SK-N-SH (cell line): Measurements from ENCODE around the gene RGS7. TPM values are rescaled to one million over a fixed set of nuclear protein-coding genes. Genes with fewer than 3 reads are reported as not detected.

Experiments used
- CTCF ChIA-PET: fragments of 300-600, 350-600 bp; formaldehyde crosslinking; extraction: SDS; loops from one replicate; lab custom pipeline; 2021; lab: Yijun Ruan, JAX
- POLR2A ChIA-PET: fragments of 350-600 bp; sonication (Branson Sonifier 250); formaldehyde crosslinking; extraction: SDS; loops from one replicate; lab custom pipeline; 2020; ENCODE audit warnings: antibody characterized with exemption, inconsistent platforms; lab: Yijun Ruan, JAX
- DNase-seq: peaks from one replicate; pipeline ENCODE4 v3.0.0; 2012
- H2AFZ ChIP-seq: fragments of 200-600 bp; sonication (generic); 2 replicates; pipeline ENCODE4 v1.8.1; 2016; ENCODE audit warnings: antibody characterized with exemption, mild to moderate bottlenecking, low read depth
- H3F3A ChIP-seq: fragments of 200-600 bp; sonication (generic); replicated peaks from 2 replicates; pipeline ENCODE3; 2016; ENCODE audit warnings: antibody characterized with exemption, mild to moderate bottlenecking; ENCODE audit not compliant: insufficient read depth
- H3K27ac ChIP-seq, 2 experiments: fragments of 200-500 bp in 1 of 2; fragments of 200-600 bp in 1 of 2; sonication (Bioruptor generic) in 1 of 2; sonication (generic), shearing (Covaris generic) in 1 of 2; 2 replicates each; pipeline versions ENCODE4 v1.5.1 to v1.6.1; 2014 to 2016; ENCODE audit warnings: low read depth in 2 of 2, inconsistent platforms in 1 of 2, low read length in 1 of 2, mild to moderate bottlenecking in 1 of 2, mixed read lengths in 1 of 2
- H3K27me3 ChIP-seq: fragments of 200-600 bp; sonication (generic), shearing (Covaris generic); 2 replicates; pipeline ENCODE4 v1.6.1; 2016; ENCODE audit warnings: mixed run types; ENCODE audit not compliant: insufficient read depth
- H3K36me3 ChIP-seq, 2 experiments: fragments of 200-500 bp in 1 of 2; fragments of 200-600 bp in 1 of 2; sonication (Bioruptor generic) in 1 of 2; sonication (generic) in 1 of 2; replicated peaks in 1 of 2; 2 replicates each; pipeline versions ENCODE3 to v1.5.1; 2014 to 2016; ENCODE audit warnings: low read length in 1 of 2, mild to moderate bottlenecking in 1 of 2; ENCODE audit not compliant: insufficient read depth in 2 of 2, control insufficient read depth in 1 of 2
- H3K4me1 ChIP-seq, 2 experiments: fragments of 200-500 bp in 1 of 2; fragments of 200-600 bp in 1 of 2; sonication (Bioruptor generic) in 1 of 2; sonication (generic), shearing (Covaris generic) in 1 of 2; 2 replicates each; pipeline versions ENCODE4 v1.5.1 to v1.6.1; 2014 to 2016; ENCODE audit warnings: low read depth in 1 of 2, low read length in 1 of 2, mixed run types in 1 of 2; ENCODE audit not compliant: insufficient read depth in 2 of 2, control insufficient read depth in 1 of 2
- H3K4me2 ChIP-seq: fragments of 200-600 bp; sonication (generic), shearing (Covaris generic); 2 replicates; pipeline ENCODE4 v1.6.1; 2017; ENCODE audit warnings: mixed run types
- H3K4me3 ChIP-seq, 2 experiments: fragments of 200-500 bp in 1 of 2; fragments of 200-600 bp in 1 of 2; sonication (Bioruptor generic) in 1 of 2; sonication (generic), shearing (Covaris generic) in 1 of 2; 2 replicates each; pipeline versions ENCODE4 v1.5.1 to v1.8.1; 2014 to 2016; ENCODE audit warnings: low read depth in 2 of 2, inconsistent platforms in 1 of 2, low read length in 1 of 2, mild to moderate bottlenecking in 1 of 2, mixed read lengths in 1 of 2, moderate library complexity in 1 of 2
- H3K79me2 ChIP-seq: fragments of 200-600 bp; sonication (generic); 2 replicates; pipeline ENCODE4 v1.8.1; 2017; ENCODE audit warnings: mild to moderate bottlenecking; ENCODE audit not compliant: insufficient read depth
- H3K9ac ChIP-seq: fragments of 200-600 bp; sonication (generic); 2 replicates; pipeline ENCODE4 v1.6.1; 2017; ENCODE audit warnings: mixed run types
- H3K9me2 ChIP-seq: fragments of 200-600 bp; sonication (generic); 2 replicates; pipeline ENCODE4 v1.6.1; 2017; ENCODE audit warnings: mixed run types
- H3K9me3 ChIP-seq: fragments of 200-600 bp; sonication (generic); 2 replicates; pipeline ENCODE4 v1.6.1; 2017; ENCODE audit warnings: mixed run types, mild to moderate bottlenecking, moderate library complexity
- H4K20me1 ChIP-seq: fragments of 200-600 bp; sonication (generic); 2 replicates; pipeline ENCODE4 v1.6.1; 2017; ENCODE audit warnings: mild to moderate bottlenecking, mixed run types; ENCODE audit not compliant: insufficient read depth
- CHD2 ChIP-seq: fragments of 150-350 bp; IDR thresholded peaks from 2 replicates; pipeline ENCODE4 v1.6.1; 2018; ENCODE audit warnings: low read length; ENCODE audit not compliant: partially characterized antibody
- CTCF ChIP-seq: fragments of 200-600 bp; sonication (generic); IDR thresholded peaks from 2 replicates; pipeline ENCODE4 v1.6.1; 2017; ENCODE audit warnings: antibody characterized with exemption, mild to moderate bottlenecking, moderate library complexity
- ELF1 ChIP-seq: IDR thresholded peaks from 2 replicates; pipeline ENCODE4 v1.4.0; 2012
- EP300 ChIP-seq, 2 experiments: IDR thresholded peaks; 2 replicates each; pipeline versions ENCODE4 v1.4.0 to v1.6.1; 2012; ENCODE audit warnings: borderline replicate concordance in 1 of 2, low read depth in 1 of 2, low read length in 1 of 2
- EZH2phosphoT487 ChIP-seq: fragments of 200-600 bp; sonication (generic); IDR thresholded peaks from 2 replicates; pipeline ENCODE4 v1.6.1; 2017; ENCODE audit warnings: low read depth, mixed run types, mild to moderate bottlenecking, antibody characterized with exemption, moderate library complexity, borderline replicate concordance
- FOXJ3 ChIP-seq: sonication (generic); formaldehyde crosslinking; IDR thresholded peaks from 2 replicates; pipeline ENCODE4 v1.5.1; 2020; ENCODE audit warnings: mild to moderate bottlenecking, missing genetic modification reagents
- FOXM1 ChIP-seq: IDR thresholded peaks from 2 replicates; pipeline ENCODE4 v1.4.0; 2012; ENCODE audit warnings: low read depth, mild to moderate bottlenecking
- GATA2 ChIP-seq: sonication (generic); formaldehyde crosslinking; IDR thresholded peaks from 2 replicates; pipeline ENCODE4 v1.5.0; 2020; ENCODE audit warnings: mild to moderate bottlenecking, missing genetic modification reagents
- IRF3 ChIP-seq: fragments of 150-350 bp; IDR thresholded peaks from 2 replicates; pipeline ENCODE4 v1.6.1; 2016; ENCODE audit warnings: mild to moderate bottlenecking, low read depth, low read length
- JUND ChIP-seq: IDR thresholded peaks from 2 replicates; pipeline ENCODE4 v1.4.0; 2012
- MAX ChIP-seq: IDR thresholded peaks from 2 replicates; pipeline ENCODE4 v1.4.0; 2012; ENCODE audit warnings: low read depth
- MEF2A ChIP-seq: IDR thresholded peaks from 2 replicates; pipeline ENCODE4 v1.4.0; 2012; ENCODE audit warnings: low read depth, borderline replicate concordance
- NFIC ChIP-seq: IDR thresholded peaks from 2 replicates; pipeline ENCODE4 v1.4.0; 2012; ENCODE audit warnings: borderline replicate concordance
- PBX3 ChIP-seq: IDR thresholded peaks from 2 replicates; pipeline ENCODE4; 2012
- RAD21 ChIP-seq: IDR thresholded peaks from 2 replicates; pipeline ENCODE4 v1.6.1; 2012; ENCODE audit warnings: mild to moderate bottlenecking, low read length
- RCOR1 ChIP-seq: fragments of 150-350 bp; IDR thresholded peaks from 2 replicates; pipeline ENCODE4 v1.6.1; 2017; ENCODE audit warnings: antibody characterized with exemption, low read length
- RFX5 ChIP-seq: IDR thresholded peaks from 2 replicates; pipeline ENCODE4 v1.6.1; 2012; ENCODE audit warnings: mild to moderate bottlenecking, improper control_type of control experiment, low read length
- SMC3 ChIP-seq: IDR thresholded peaks from 2 replicates; pipeline ENCODE4 v1.6.1; 2012; ENCODE audit warnings: low read depth, low read length, improper control_type of control experiment
- YY1 ChIP-seq: IDR thresholded peaks from 2 replicates; pipeline ENCODE4 v1.4.0; 2012; ENCODE audit warnings: low read depth, mild to moderate bottlenecking
- WGBS: methylation state at CpG from one replicate; pipeline ENCODE4 v1.1.6; 2017; ENCODE audit warnings: low lambda C conversion rate; 5-methylcytosine and 5-hydroxymethylcytosine counted together
- polyA plus RNA-seq, 3 experiments: library from polyadenylated mRNA; depleted of rRNA; stranded (reverse); fragments of >200 nt; gene quantifications; 2 replicates each; pipeline ENCODE4 v1.2.3, GENCODE V29; 2012

The RGS7 gene
- polyA plus RNA-seq, 1 of the 3 experiments (the other 2 are of a cell fraction): 0.36 TPM

- POLR2A ChIA-PET: no interaction called here
- Histone ChIP-seq H3K79me2 (no peaks in the 10 kb centered on the region), H3F3A (peaks cover 6% of the 10 kb centered on the region), H3K9ac (no peak overlapping the region), H3K4me2 (no peak overlapping the region), H3K4me1 (peaks cover 0 to 10% of the 10 kb centered on the region in 2 experiments; a peak in 2 of 4 replicates), H3K9me3 (no peaks in the 10 kb centered on the region), H3K27ac (no peak overlapping the region), H3K9me2 (no peaks in the 10 kb centered on the region), H4K20me1 (no peaks in the 10 kb centered on the region), H2AFZ (no peak overlapping the region), H3K4me3 (no peak overlapping the region), H3K36me3 (no peaks in the 10 kb centered on the region), H3K27me3 (peaks cover 6% of the 10 kb centered on the region; the same call in 1 of the 2 replicates)
- WGBS: 44% methylated on average over 2 of the region's 2 CpGs
- no peak for DNase-seq
- CTCF ChIA-PET: no interaction called here
- TF ChIP-seq MEF2A (no peak), GATA2 (CRISPR knock-in tag) (no peak), RAD21 (no peak), RCOR1 (no peak), IRF3 (no peak)
- TF ChIP-seq, all 33 proteins: peak for 0
Measured at GRCh38 chr1:241352401-241352800, 4.6 kb downstream of the RGS7 start.

- peaks cover 6% of the 10 kb centered on the region for H3F3A ChIP-seq
- H4K20me1 ChIP-seq: no peaks in the 10 kb centered on the region
- no peaks in the 10 kb centered on the region for H3K9me2 ChIP-seq
- H3K9ac ChIP-seq: no peak overlapping the region
- H3K9me3 ChIP-seq: no peaks in the 10 kb centered on the region
- H3K27me3 ChIP-seq: peaks cover 6% of the 10 kb centered on the region; the same call in 1 of the 2 replicates
- ChIA-PET POLR2A (no interaction called here), CTCF (interaction anchor here (0.6 kb wide), 1 partner anchor 464 kb away, joined by 3 read pairs; no protein-coding TSS in a partner anchor)
- H3K4me2 ChIP-seq: no peak overlapping the region
- H2AFZ ChIP-seq: no peak overlapping the region
- peaks cover 0 to 8% of the 10 kb centered on the region in 2 experiments; a peak in 2 of 4 replicates for H3K4me1 ChIP-seq
- no peaks in the 10 kb centered on the region for H3K36me3 ChIP-seq
- 36% methylated on average over 3 of the region's 3 CpGs for WGBS
- DNase-seq: no peak
- no peak overlapping the region for H3K4me3 ChIP-seq
- peak overlapping the region in 1 of 2 experiments; percentile 22; a peak in 1 of 4 replicates for H3K27ac ChIP-seq
- TF ChIP-seq RCOR1 (no peak), EZH2phosphoT487 (no peak), FOXJ3 (CRISPR knock-in tag) (no peak), SMC3 (no peak), YY1 (no peak), CHD2 (no peak), MAX (no peak)
- TF ChIP-seq, all 33 proteins: peak for 0
- no peaks in the 10 kb centered on the region for H3K79me2 ChIP-seq
Measured at GRCh38 chr1:241351841-241352240, 5.2 kb downstream of the RGS7 start.

- H3K36me3 ChIP-seq: no peaks in the 10 kb centered on the region
- no peak overlapping the region for H3K27ac ChIP-seq
- H3K79me2 ChIP-seq: no peaks in the 10 kb centered on the region
- no peak for DNase-seq
- ChIA-PET POLR2A (no interaction called here), CTCF (no interaction called here)
- WGBS: 12% methylated on average over 2 of the region's 2 CpGs
- no peak overlapping the region for H3K9ac ChIP-seq
- H3K27me3 ChIP-seq: no peaks in the 10 kb centered on the region
- no peaks in the 10 kb centered on the region for H4K20me1 ChIP-seq
- H3K9me3 ChIP-seq: no peaks in the 10 kb centered on the region
- no peaks in the 10 kb centered on the region; a peak in 1 of 4 replicates for H3K4me1 ChIP-seq
- H3K4me2 ChIP-seq: no peak overlapping the region
- H3K4me3 ChIP-seq: no peak overlapping the region
- H3F3A ChIP-seq: no peaks in the 10 kb centered on the region
- no peaks in the 10 kb centered on the region for H3K9me2 ChIP-seq
- no peak overlapping the region for H2AFZ ChIP-seq
- no peak for TF ChIP-seq FOXM1
- TF ChIP-seq CTCF: no peak
- TF ChIP-seq MEF2A: no peak
- TF ChIP-seq EP300 (IDR thresholded peaks at IDR 0.05; ENCODE audit: borderline replicate concordance in 1 of 2, low read depth in 1 of 2, low read length in 1 of 2): no peak
- TF ChIP-seq NFIC: no peak
- TF ChIP-seq JUND: no peak
- no peak for TF ChIP-seq ELF1
- no peak for TF ChIP-seq RFX5
- TF ChIP-seq PBX3: no peak
- TF ChIP-seq CHD2: no peak
Measured at GRCh38 chr1:241343956-241344355, 13.0 kb downstream of the RGS7 start.
